NCI-H82 (cell line): ENCODE data around the gene CCDC9B.

Experiments used
- DNase-seq: peaks from one replicate; lab custom pipeline; 2025; lab: John Stamatoyannopoulos, UW

CCDC9B gene

GRCh38 chr15:40340740-40341400 is at the start of gene CCDC9B:
Gene CCDC9B, minus strand, starts transcription at chr15:40340939. Its CDS starts 120 bp downstream, at chr15:40340819.
- DNase-seq = peak; percentile 82

GRCh38 chr15:40389824-40390595 is 49.3 kb upstream of the CCDC9B start:
- DNase-seq = no peak

- no peak for DNase-seq
Measured at GRCh38 chr15:40388941-40389823, 48.4 kb upstream of the CCDC9B start.

- no peak for DNase-seq
Measured at GRCh38 chr15:40386480-40386879, 45.7 kb upstream of the CCDC9B start.

- DNase-seq = peak; percentile 98
Measured at GRCh38 chr15:40382580-40383456, 42.1 kb upstream of the CCDC9B start, which contains the start of gene KNSTRN. Gene KNSTRN, plus strand, starts transcription at chr15:40382721. Its CDS starts 115 bp downstream, at chr15:40382836.

GRCh38 chr15:40381818-40382529 is 41.2 kb upstream of the CCDC9B start:
- DNase-seq = no peak

- no peak for DNase-seq
Measured at GRCh38 chr15:40380636-40381035, 39.9 kb upstream of the CCDC9B start.

GRCh38 chr15:40379853-40380252 is 39.1 kb upstream of the CCDC9B start:
- no peak for DNase-seq

- DNase-seq = no peak
Measured at GRCh38 chr15:40379374-40379773, 38.6 kb upstream of the CCDC9B start.

GRCh38 chr15:40377606-40378005 is 36.9 kb upstream of the CCDC9B start:
- no peak for DNase-seq

- no peak for DNase-seq
Measured at GRCh38 chr15:40372981-40373380, 32.2 kb upstream of the CCDC9B start.

GRCh38 chr15:40369971-40370370 is 29.2 kb upstream of the CCDC9B start:
- DNase-seq = no peak

GRCh38 chr15:40369474-40369869 is 28.7 kb upstream of the CCDC9B start:
- no peak for DNase-seq

- DNase-seq = no peak
Measured at GRCh38 chr15:40368719-40369473, 28.2 kb upstream of the CCDC9B start.

GRCh38 chr15:40367686-40368611 is 27.2 kb upstream of the CCDC9B start:
- peak; percentile 93 for DNase-seq

- DNase-seq = no peak
Measured at GRCh38 chr15:40367371-40367685, 26.6 kb upstream of the CCDC9B start.

GRCh38 chr15:40366457-40367370 is 26.0 kb upstream of the CCDC9B start:
- DNase-seq = no peak
